ENCODE results near the gene SNAI1. TPM values are rescaled to one million over a fixed set of nuclear protein-coding genes. Genes with fewer than 3 reads are reported as not detected.

SNAI1 gene
- polyA plus RNA-seq, 4 donors, result 1.1 to 7.8 (median 6.9) TPM; not detected in 1

DNA sequence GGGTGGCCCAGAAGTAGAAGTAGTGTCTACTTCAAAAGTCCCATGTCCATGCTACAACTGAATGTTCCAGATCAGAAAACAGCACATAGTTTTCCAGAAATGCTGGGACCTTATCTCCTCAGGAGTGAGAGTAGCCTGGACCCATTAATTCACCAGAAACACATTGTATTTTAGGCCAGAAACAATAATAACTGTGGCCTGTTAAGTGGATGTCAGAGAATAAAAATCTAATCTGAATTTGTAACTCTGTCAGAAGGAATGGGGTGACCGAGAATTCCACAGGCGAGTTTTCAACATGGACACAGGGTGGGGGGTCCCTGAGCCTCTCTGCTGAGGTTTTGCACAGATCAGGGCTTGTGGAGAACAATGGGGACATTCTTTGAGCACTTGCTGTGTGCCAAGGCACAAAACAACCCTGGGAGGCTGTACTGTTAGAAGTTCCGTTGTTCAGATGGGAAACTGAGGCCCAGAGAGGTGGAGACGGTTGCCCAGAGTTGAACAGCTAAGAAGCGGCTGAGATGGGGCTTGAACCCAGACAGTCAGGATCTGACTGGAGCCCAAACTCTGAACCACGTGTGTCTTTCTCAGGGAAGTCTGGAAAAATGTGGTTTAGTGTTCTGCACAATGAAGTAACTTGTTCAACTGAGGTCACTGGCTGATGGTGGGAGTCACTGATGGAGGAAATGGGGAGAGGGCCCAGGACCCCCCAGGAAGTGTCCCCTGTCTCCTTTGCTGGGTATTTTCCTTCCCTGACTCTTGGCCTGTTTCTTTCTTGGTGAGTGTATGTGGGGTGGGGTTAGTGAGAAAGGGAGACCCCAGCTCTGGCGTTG is 44.2 kb downstream of the SNAI1 start:
- Histone ChIP-seq H3K9me3 (ENCODE audit: control insufficient read depth in 2 of 2, insufficient read depth in 1 of 2, low read depth in 1 of 2, low read length in 1 of 2) (no peaks in the 10 kb centered on the region), H3K4me1 (ENCODE audit: control insufficient read depth in 3 of 3, insufficient read depth in 2 of 3, low read depth in 1 of 3, low read length in 2 of 3) (peaks cover 0 to 15% (median 0%) of the 10 kb centered on the region in 3 donors), H3K27ac (ENCODE audit: low read depth in 1 of 3, low read length in 2 of 3) (no peak overlapping the region), H3K4me3 (ENCODE audit: low read depth in 1 of 3, low read length in 3 of 3) (no peak overlapping the region), H3K36me3 (ENCODE audit: control insufficient read depth in 3 of 3, insufficient read depth in 2 of 3, low read depth in 1 of 3, low read length in 3 of 3) (no peaks in the 10 kb centered on the region), H3K27me3 (ENCODE audit: control insufficient read depth in 3 of 3, insufficient read depth in 3 of 3, low read length in 3 of 3) (no peaks in the 10 kb centered on the region)
- 79 to 83% (median 81%) methylated on average over 7 of the region's 7 CpGs for whole genome bisulfite sequencing, 3 donors
- DNase-seq, result no peak
- FAIRE-seq, result no peak

DNA sequence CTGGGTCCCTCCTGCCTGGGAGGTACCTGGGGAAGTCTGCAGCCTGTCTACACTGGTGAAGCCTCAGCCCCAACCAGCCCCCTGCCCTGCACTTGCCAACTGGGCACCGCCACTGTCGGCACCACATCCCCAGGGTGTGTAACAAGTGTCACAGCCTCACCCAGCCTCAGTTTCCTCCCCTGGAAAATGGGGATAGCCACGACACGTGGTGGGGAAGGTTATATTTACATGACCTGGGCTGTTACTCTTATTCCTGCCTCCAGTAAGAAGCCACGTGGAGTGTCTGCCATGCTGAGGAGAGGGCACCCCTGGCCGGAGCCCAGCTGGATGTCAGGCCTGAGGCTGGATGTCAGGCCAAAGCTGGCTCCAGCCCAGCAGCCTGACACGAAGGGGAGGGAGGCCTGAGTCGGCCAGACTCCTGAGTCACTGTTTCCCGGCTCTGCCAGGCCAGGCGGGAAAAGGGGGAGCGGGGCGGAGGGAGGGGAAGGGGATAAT is 44.9 kb downstream of the SNAI1 start:
- DNase-seq, result no peak
- Histone ChIP-seq H3K4me1 (ENCODE audit: control insufficient read depth in 3 of 3, insufficient read depth in 2 of 3, low read depth in 1 of 3, low read length in 2 of 3) (peaks cover 0 to 15% (median 0%) of the 10 kb centered on the region in 3 donors), H3K4me3 (ENCODE audit: low read depth in 1 of 3, low read length in 3 of 3) (no peak overlapping the region), H3K9me3 (ENCODE audit: control insufficient read depth in 2 of 2, insufficient read depth in 1 of 2, low read depth in 1 of 2, low read length in 1 of 2) (no peaks in the 10 kb centered on the region), H3K27ac (ENCODE audit: low read depth in 1 of 3, low read length in 2 of 3) (no peak overlapping the region), H3K36me3 (ENCODE audit: control insufficient read depth in 3 of 3, insufficient read depth in 2 of 3, low read depth in 1 of 3, low read length in 3 of 3) (no peaks in the 10 kb centered on the region), H3K27me3 (ENCODE audit: control insufficient read depth in 3 of 3, insufficient read depth in 3 of 3, low read length in 3 of 3) (no peaks in the 10 kb centered on the region)
- FAIRE-seq, result no peak
- WGBS, 3 donors, result 58 to 74% (median 73%) methylated on average over 12 of the region's 12 CpGs

DNA sequence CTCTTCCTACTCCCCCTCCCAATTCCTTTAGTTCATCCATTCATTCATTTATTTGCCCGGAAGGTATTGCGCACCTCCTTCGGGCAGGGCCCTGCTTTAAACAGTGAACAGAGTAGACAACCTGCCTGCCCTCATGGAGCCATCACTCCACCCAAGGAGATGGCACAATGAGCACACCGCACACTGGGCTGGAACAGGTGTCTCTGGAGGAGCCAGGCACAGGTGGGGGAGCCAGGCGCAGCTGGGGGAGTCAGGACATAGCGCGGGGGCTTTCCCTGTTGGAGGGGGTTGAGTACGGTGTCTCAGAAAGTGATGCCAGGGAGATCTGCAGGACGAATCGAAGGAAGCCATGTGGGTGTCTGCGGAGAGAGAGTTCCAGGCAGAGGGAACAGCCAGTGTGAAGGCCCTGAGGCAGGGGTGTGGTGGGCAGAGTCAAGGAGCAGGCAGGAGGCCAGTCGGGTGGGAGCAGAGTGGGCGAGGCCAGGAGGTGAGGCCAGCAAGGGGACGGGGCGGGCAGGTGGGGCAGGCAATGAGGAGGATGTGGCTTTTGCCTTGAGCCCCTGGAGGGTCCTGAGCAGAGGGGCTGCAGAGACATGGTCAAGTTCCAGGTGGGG is 46.4 kb downstream of the SNAI1 start:
- H3K27ac ChIP-seq (ENCODE audit: low read depth in 1 of 3, low read length in 2 of 3), result peak overlapping the region in 1 of 3 donors; percentile 25
- whole genome bisulfite sequencing, 3 donors, result 87 to 93% (median 92%) methylated on average over 15 of the region's 15 CpGs

DNA sequence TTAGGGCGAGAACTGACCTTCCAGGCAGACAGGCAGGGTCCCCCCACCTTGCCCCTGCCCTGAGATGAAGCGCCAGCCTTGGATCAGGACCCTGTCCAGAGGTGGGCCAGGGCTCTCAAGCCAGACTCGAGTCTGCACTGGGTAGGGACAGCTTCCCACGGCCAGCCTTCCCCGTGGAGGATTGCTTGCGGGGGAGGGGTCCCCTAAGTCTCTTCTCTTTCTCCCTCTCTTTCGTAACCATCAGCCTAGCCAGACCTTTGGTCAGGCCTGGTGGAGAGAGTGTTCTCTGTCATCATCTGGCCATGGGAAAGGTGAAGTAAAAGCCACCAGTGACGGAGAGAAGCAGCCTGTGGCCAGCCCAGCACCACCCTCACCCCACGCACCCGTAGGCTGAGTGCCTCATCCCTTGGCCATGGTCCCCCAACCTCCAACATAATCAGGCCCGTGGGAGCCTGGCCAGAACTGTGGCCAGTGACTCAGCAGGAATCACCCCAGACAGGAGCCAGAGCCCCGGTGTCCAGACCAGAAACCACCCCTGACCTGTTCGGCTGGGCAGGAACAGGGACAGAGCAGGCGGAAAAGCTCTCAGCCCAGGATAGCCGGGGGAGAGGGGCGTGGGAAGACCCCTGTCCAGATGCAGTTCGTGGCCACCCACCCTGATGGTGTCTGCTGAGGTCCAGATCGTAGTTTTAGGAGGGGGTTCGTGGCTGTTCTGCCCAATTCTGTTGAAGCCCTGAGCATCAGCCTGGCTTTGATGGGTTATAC is 47.1 kb downstream of the SNAI1 start:
- 62 to 68% (median 64%) methylated on average over 18 to 19 of the region's 19 CpGs for WGBS, 3 donors
- DNase-seq (peak in 1 of 2 donors; percentile 70), FAIRE-seq (no peak)
- H3K27me3 ChIP-seq (ENCODE audit: control insufficient read depth in 3 of 3, insufficient read depth in 3 of 3, low read length in 3 of 3), result no peaks in the 10 kb centered on the region
- H3K4me1 ChIP-seq (ENCODE audit: control insufficient read depth in 3 of 3, insufficient read depth in 2 of 3, low read depth in 1 of 3, low read length in 2 of 3), result peaks cover 0 to 30% (median 0%) of the 10 kb centered on the region in 3 donors
- H3K36me3 ChIP-seq (ENCODE audit: control insufficient read depth in 3 of 3, insufficient read depth in 2 of 3, low read depth in 1 of 3, low read length in 3 of 3), result no peaks in the 10 kb centered on the region
- H3K4me3 ChIP-seq (ENCODE audit: low read depth in 1 of 3, low read length in 3 of 3), result no peak overlapping the region
- H3K27ac ChIP-seq (ENCODE audit: low read depth in 1 of 3, low read length in 2 of 3), result peak overlapping the region in 2 of 3 donors; percentile 25 to 44
- no peaks in the 10 kb centered on the region for H3K9me3 ChIP-seq (ENCODE audit: control insufficient read depth in 2 of 2, insufficient read depth in 1 of 2, low read depth in 1 of 2, low read length in 1 of 2)

More for the DNA sequence above, 46.4 kb downstream of the SNAI1 start:
- Histone ChIP-seq H3K36me3 (ENCODE audit: control insufficient read depth in 3 of 3, insufficient read depth in 2 of 3, low read depth in 1 of 3, low read length in 3 of 3) (no peaks in the 10 kb centered on the region), H3K27me3 (ENCODE audit: control insufficient read depth in 3 of 3, insufficient read depth in 3 of 3, low read length in 3 of 3) (no peaks in the 10 kb centered on the region), H3K4me3 (ENCODE audit: low read depth in 1 of 3, low read length in 3 of 3) (no peak overlapping the region), H3K9me3 (ENCODE audit: control insufficient read depth in 2 of 2, insufficient read depth in 1 of 2, low read depth in 1 of 2, low read length in 1 of 2) (no peaks in the 10 kb centered on the region), H3K4me1 (ENCODE audit: control insufficient read depth in 3 of 3, insufficient read depth in 2 of 3, low read depth in 1 of 3, low read length in 2 of 3) (peaks cover 0 to 24% (median 0%) of the 10 kb centered on the region in 3 donors)
- FAIRE-seq (no peak), DNase-seq (no peak)

DNA sequence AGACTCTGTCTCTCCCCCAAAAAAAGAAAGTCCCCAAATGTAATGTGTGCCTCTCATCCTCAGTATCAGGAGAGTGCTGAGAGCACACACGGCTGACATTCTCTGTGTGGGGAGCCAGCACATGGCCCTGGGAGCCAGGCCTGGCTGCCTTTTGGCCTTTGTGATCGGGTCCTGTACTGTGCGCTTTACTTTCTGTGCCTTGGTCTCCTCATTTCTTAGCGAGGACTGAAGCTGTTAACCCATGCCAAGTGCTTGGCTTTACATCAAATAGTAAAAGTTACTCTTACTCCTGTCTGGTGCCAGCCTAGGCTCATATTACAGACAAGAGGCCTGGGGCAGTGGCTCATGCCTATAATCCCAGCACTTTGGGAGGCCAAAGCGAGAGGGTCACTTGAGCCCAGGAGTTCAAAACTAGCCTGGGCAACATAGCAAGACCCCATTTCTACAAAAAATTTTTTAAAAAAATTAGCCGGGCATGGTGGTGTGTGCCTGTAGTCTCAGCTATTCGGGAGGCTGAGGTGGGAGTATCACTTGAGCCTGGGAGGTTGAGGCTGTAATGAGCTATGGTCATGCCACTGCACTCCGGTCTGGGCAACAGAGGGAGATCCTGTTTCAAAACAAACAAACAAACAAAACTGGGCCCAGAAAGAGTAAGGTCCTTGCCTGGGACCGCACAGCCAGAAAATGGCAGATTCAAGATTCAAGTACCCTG is 50.3 kb downstream of the SNAI1 start:
- no peak for FAIRE-seq
- peak overlapping the region in 1 of 3 donors; percentile 67 for H3K27ac ChIP-seq (ENCODE audit: low read depth in 1 of 3, low read length in 2 of 3)

DNA sequence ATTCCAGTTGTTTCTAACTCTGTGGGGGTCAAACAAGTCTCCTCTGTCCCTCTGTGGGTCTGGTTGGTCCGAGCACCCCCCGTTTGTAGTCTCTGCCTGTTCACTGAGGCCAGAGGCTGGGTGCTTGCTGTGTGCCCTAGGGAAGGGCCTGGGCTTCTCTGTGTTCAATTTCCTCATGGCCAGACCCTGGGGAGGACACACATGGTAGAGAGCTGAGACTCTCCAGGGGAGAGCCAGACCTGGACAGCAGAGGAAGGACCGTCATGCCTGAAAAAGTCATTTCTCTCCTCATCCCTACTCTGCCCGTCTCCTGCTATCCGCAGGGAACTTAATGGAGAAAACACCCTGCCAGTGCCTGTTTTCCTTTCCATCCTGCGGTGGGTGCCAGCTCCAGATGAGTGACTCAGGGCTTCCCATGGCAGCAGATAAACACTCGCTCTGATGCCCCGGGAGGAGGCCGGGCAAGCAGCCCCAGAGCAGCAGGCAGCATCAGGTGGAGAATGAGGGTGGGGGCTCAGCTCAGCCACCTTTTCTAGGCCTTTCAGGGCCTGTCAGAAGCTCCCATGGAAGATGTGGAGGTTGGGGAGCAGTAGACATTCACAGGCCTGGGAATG is 51.9 kb downstream of the SNAI1 start:
- Histone ChIP-seq H3K27me3 (ENCODE audit: control insufficient read depth in 3 of 3, insufficient read depth in 3 of 3, low read length in 3 of 3) (no peaks in the 10 kb centered on the region), H3K36me3 (ENCODE audit: control insufficient read depth in 3 of 3, insufficient read depth in 2 of 3, low read depth in 1 of 3, low read length in 3 of 3) (no peaks in the 10 kb centered on the region), H3K4me1 (ENCODE audit: control insufficient read depth in 3 of 3, insufficient read depth in 2 of 3, low read depth in 1 of 3, low read length in 2 of 3) (peaks cover 0 to 27% (median 0%) of the 10 kb centered on the region in 3 donors), H3K9me3 (ENCODE audit: control insufficient read depth in 2 of 2, insufficient read depth in 1 of 2, low read depth in 1 of 2, low read length in 1 of 2) (no peaks in the 10 kb centered on the region), H3K4me3 (ENCODE audit: low read depth in 1 of 3, low read length in 3 of 3) (no peak overlapping the region), H3K27ac (ENCODE audit: low read depth in 1 of 3, low read length in 2 of 3) (no peak overlapping the region)
- DNase-seq (no peak), FAIRE-seq (no peak)
- WGBS, 3 donors, result 81 to 87% (median 84%) methylated on average over 9 of the region's 9 CpGs

More for the DNA sequence above, 50.3 kb downstream of the SNAI1 start:
- no peak for DNase-seq
- H3K4me3 ChIP-seq (ENCODE audit: low read depth in 1 of 3, low read length in 3 of 3), result no peak overlapping the region
- WGBS, 3 donors, result 91 to 93% (median 93%) methylated on average over 9 of the region's 9 CpGs
- no peaks in the 10 kb centered on the region for H3K9me3 ChIP-seq (ENCODE audit: control insufficient read depth in 2 of 2, insufficient read depth in 1 of 2, low read depth in 1 of 2, low read length in 1 of 2)
- no peaks in the 10 kb centered on the region for H3K27me3 ChIP-seq (ENCODE audit: control insufficient read depth in 3 of 3, insufficient read depth in 3 of 3, low read length in 3 of 3)
- no peaks in the 10 kb centered on the region for H3K36me3 ChIP-seq (ENCODE audit: control insufficient read depth in 3 of 3, insufficient read depth in 2 of 3, low read depth in 1 of 3, low read length in 3 of 3)
- H3K4me1 ChIP-seq (ENCODE audit: control insufficient read depth in 3 of 3, insufficient read depth in 2 of 3, low read depth in 1 of 3, low read length in 2 of 3), result peaks cover 0 to 30% (median 0%) of the 10 kb centered on the region in 3 donors

DNA sequence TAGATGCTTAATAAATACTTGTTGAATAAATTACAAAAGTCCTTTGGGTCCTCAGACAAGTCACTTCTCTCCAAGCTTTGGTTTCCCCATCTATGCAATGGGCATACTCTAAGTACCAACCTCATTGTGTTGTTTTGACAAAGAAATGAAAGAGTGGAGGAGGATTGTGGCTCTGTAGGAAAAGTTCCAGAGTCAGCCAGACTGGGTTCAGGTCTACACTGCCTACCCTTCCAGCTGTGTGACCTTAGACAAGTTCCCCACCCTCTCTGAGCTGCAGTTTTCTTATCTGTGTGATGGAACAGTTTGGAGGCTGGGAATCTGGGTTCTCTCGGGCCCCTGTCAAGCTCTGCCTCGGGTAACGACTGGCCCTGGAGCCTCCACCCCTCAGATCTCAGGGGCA is 53.9 kb downstream of the SNAI1 start:
- Histone ChIP-seq H3K4me1 (ENCODE audit: control insufficient read depth in 3 of 3, insufficient read depth in 2 of 3, low read depth in 1 of 3, low read length in 2 of 3) (peaks cover 0 to 18% (median 0%) of the 10 kb centered on the region in 3 donors), H3K27me3 (ENCODE audit: control insufficient read depth in 3 of 3, insufficient read depth in 3 of 3, low read length in 3 of 3) (no peaks in the 10 kb centered on the region), H3K9me3 (ENCODE audit: control insufficient read depth in 2 of 2, insufficient read depth in 1 of 2, low read depth in 1 of 2, low read length in 1 of 2) (no peaks in the 10 kb centered on the region), H3K36me3 (ENCODE audit: control insufficient read depth in 3 of 3, insufficient read depth in 2 of 3, low read depth in 1 of 3, low read length in 3 of 3) (no peaks in the 10 kb centered on the region), H3K4me3 (ENCODE audit: low read depth in 1 of 3, low read length in 3 of 3) (no peak overlapping the region), H3K27ac (ENCODE audit: low read depth in 1 of 3, low read length in 2 of 3) (no peak overlapping the region)
- FAIRE-seq (no peak), DNase-seq (no peak)
- WGBS, 3 donors, result 72 to 86% (median 76%) methylated on average over 3 of the region's 3 CpGs

All from small intestine (tissue), 7 donors.